ENCODE results near the gene SYNPO.

- TF ChIP-seq CTCF (IDR thresholded peaks at IDR 0.05) (no peak), POLR2A (IDR thresholded peaks at IDR 0.05) (no peak)
Measured at GRCh38 chr5:150648294-150649107, 8.0 kb downstream of the SYNPO start.
